SHP77 (cell line): Measurements from ENCODE around the gene KIF5A.
A peak's percentile ranks its signal among the peaks of the same experiment; 100 is the strongest.

Experiments
- DNase-seq, 2 experiments: peaks; one replicate each; lab custom pipeline; 2025; lab: John Stamatoyannopoulos, UW

KIF5A gene

DNA sequence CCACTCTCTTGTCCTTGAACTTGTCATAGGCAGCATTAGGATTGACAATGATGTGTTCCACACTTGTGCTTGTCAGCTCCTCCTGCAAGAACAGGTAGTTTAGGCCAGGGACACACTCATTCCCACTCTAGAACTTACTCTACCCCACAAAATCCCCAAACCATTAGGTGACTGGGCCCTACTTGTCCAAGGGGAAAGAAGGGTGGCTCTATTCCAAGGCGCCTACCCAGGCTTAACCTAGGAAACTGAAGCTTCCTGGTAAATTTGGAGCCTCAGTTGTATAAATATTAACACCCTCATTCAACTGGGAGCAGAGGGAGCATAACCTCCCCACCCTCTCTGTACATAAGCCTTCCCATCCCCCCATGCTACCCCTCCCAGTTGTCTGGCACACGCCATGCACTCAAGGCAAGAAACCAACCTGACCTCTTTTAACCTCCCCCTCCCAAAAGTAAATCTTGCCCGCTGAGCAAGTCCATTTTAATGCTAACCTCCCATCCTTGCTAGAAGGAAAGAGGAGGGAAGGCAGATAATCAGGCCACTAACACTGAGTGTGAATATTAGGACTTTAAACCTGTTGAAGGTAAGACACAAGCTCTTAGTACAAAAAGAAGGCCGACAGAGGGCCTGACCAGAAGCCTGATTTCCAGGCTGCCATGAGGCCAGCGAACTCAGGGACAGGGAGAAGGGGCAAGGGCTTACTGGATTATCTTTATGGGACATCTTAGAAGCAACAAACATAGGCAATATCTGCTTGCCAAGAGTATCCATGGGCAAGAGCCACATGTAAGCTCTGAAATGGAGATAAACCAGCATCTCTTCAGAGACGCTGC lies 13.9 kb upstream of the KIF5A start:
- no peak for DNase-seq

DNA sequence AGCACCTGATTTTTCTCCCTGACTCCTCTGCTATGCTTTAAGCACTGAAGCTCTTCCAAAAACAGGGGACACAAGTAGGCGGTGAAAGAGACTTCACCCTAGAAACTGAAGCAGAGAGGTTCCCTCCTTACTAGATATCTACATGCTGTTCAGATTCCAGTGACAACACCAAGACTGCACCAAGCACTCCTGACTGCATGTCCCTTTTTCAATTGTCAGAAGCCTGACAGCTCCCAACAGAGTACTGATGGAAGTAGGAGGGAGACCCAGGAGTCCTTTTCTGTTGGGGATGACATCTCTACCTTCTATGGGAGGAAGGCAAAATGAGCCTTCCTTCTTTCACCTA lies 13.3 kb upstream of the KIF5A start:
- no peak for DNase-seq

- no peak for DNase-seq
These were observed 10.6 kb upstream of the KIF5A start for GRCh38 chr12:57539134-57539768.

DNA sequence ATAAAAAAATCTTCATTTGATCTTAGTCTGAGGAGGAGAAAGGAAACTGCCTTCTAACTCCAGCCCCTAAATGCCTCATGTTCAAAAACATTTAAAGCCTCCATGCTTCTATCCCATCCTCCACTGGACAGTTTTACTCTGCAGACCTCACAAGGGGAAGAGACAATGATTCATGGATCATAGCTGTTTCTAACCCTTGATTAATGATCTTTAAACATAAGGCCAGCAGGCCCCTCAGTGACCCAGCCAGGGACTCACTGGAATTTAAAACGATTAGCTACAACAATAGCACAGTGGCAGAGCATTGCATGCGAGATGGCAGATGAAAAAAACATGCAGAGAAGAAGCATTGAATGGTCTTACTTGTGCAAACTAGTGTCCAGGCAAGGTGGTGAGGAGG lies 8.8 kb upstream of the KIF5A start:
- no peak for DNase-seq

DNA sequence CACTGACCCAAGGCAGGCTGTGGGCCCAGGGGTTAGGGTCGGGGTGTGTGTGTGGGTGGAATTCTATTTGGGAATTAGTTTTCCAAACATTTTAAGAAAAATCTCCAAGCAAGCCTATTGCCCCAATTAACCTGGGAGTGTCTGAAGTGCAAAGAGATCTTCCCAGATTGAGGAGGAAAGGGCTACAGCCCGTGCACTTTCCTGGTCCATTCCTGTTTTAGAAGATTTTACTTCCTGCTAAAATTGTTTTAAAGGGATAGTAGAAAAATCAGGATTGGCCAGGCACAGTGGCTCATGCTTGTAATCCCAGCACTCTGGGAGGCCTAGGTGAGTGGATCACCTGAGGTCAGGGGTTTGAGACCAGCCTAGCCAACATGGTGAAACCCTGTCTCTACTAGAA lies 8.1 kb upstream of the KIF5A start:
- DNase-seq, result no peak

GRCh38 chr12:57543581-57543980 lies 6.3 kb upstream of the KIF5A start:
- no peak for DNase-seq

DNA sequence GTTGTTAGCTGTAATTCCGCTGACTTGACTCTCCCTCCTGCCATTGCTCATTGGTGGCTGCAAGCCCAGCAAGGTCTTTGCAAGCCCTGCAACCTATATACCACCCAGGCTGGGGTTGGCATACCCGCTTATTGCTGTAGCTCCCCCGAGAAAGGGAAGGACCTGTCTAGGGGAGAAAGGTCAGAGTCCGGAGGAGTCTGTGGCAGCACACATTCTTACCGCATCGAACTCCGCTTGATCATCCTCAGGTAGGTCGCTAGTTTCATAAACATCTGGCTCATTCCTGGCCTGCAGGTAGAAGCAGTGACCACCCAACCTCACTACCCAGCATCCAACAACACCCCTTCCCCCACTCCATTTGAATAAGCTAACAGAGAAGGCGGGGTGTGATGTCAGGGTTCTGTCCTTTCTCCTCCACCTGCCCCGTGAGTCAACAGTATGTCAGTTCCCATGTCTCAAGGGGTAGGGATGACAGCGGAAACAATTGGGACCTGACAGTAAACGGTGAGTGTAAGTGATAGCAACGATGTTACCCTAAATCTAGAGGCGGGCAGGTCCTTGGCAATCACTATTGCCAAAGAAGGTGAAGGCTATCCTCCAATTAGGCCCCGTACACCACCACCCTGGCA lies 3.9 kb upstream of the KIF5A start:
- peak; percentile 35 to 65 for DNase-seq

GRCh38 chr12:57546438-57547287 lies 3.2 kb upstream of the KIF5A start, which contains the start of gene DCTN2:
Gene DCTN2 (minus strand): TSS chr12:57547192. CDS start chr12:57547063, 129 bp downstream.
- DNase-seq, result peak; percentile 95 to 96

GRCh38 chr12:57547288-57548012 lies 2.4 kb upstream of the KIF5A start:
- DNase-seq, result no peak

DNA sequence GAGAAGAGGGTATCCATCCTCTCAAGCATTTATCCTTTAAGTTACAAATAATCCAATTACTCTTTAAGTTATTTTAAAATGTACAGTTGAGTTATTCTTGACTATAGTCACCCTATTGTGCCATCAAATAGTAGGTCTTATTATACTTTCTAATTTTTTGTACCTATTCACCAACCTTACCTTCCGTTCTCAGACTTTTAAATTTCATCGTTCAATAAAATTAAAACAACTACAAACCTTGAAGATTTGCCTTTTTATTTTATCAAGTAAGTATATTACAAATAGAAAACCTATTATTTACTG lies 1.9 kb upstream of the KIF5A start:
- DNase-seq, result no peak

DNA sequence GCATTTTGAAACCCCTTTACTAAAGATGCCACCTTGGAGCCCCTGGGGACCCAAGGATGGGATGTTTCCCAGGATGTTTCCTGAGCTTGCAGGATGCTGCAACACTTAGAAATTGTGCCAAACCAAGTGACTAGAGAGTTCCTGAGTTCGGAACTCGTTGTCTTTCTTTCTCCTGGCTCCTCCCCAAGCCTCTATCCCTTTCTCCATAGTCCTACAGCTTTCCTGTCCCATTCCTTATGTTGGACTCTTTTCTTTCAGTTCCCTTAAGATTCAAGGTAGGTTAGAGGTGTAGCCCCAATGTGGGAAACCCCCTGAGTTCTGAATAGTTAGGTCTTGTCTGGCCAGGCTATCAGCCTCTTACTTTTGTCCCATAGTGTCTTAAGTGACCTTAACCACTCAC lies 1.4 kb upstream of the KIF5A start:
- DNase-seq, result no peak

- DNase-seq, result no peak
These were observed 488 bp upstream of the KIF5A start for GRCh38 chr12:57549203-57549908.

DNA sequence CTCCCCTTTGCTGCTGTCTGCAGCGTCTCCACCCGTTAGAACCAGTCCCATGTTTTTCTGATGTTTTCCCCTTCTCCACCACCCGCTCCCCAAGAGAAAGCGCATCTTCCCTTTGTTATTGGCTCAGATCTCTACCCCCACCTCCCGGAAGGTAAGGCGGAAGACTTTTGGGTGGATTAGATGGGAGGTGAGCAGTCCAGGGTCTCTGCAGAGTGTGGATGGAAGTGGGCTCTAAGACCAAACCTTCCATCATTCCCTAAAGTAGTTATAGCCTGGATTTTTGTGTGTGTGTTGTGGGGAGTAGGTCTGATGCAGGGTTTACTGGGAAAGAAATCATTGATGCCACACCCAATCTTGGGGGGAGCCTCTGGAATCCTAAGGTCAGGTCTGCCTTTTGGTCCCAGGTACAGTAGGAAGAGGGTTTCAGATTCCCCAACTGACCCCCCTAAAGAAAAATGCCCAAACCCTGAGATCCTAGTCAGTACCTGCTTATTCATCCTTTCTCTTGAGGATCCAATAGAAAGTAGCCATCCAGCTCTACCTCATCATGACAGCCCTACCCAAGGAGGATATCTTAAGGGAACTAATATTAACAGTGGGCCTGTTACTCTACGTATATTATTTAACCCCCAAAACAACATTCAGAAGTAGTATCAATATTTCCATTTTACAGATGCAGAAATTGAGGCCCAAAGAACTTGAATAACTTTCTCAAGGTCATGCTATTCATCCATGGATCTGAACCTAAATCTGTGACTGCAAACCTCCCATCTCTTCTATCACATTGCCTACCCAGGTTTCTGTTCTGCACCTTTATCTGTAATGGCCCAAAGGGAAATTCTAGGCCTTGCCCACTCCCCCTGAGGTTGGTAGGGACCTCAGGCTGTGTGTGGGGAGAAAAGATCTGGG lies 1.1 kb downstream of the KIF5A start:
- DNase-seq, result no peak

- DNase-seq, result no peak
These were observed 1.9 kb downstream of the KIF5A start for GRCh38 chr12:57551637-57552305.

DNA sequence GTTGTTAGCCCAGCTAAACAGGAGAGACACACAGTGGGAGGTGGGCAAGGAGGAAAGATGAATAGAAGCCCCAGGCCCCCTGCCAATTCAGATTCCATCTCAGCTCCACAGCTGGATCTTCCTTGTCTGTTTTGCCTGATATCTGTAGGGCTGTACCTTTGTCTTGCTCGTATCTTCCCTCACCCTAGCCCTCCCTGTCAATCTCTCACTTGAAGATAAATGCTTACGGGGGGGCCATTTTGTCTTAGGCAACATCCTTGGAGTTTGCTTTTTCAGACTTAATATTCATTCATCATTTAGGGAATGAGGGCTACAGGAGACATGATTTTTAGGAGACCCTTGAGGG lies 2.4 kb downstream of the KIF5A start:
- no peak for DNase-seq

DNA sequence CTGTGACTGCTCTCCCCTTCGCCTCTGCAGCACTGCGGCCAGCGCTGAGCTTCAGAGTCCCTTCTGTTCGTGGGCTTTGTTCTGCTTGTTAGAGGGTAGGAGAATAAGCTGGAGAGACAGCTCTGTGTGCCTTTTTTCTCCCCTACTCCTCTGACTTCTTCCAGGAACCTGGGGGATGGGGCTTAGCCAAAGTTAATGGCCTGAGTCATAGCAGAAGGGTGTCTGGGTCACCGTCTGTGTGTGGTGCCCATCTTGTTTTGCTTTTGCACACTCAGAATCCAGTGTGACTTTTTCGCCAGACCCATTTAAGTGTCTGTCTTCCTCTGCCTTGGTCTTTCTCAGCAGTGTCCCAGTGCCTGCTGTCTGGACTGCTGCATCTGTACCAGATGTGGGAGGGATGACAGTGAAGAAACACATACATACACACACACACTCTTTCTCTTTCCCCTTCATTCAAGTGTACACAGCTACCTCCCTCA lies 3.0 kb downstream of the KIF5A start:
- no peak for DNase-seq

DNA sequence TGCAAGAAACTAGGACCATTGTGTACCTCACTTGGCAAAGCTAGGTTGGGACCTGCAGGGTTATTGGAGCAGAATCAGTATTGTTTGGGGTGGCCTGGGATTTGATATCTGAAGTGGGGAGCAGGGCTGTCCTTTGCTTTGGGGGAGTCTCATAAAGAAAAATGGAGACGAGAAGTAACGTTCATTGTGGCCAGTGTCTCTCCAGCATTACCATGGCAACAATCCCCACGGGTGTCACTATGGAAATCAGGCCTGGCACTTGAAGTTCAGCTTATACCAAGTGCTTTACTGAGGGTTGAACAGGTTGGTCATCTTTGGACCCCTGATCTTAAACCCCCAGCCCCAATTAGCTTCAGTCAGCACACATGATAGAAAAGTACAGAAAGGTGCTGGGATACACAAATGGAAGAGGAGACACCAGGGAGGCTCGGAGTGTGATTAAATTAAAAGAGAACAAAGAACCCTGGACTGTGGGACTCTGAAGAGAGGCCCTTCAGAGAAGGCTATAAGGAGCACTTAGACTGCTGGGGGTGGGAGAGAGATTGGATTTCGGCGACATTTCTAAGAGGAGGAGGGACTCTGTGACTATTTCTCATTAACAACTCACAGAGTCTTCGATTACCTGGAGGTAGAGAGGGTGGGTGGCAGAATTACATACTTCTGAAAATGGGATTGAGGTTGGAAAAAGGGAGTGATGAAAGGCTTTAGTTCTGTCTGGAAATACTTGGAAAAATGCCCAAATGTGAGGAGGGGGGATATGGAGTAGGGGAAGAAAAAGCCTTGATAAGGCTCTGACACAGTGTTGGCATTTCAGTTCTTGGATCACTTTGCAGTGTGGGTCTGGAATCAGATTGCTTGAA lies 3.7 kb downstream of the KIF5A start:
- no peak for DNase-seq

DNA sequence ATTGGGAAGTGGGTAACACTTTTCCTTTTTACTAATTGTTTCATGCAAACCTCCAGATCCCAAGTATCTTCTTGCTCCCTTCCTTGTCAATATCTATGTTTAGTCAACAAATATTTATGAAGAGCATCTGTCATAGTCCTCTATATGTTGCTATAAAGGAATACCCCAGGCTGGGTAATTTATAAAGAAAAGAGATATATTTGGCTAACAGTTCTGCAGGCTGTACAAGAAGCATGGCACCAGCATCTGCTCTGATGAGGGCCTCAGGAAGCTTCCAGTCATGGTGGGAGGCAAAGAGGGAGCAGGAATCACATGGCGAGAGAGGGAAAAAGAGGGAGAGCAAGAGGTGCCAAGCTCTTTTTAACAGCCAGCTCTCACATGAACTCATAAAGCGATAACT lies 4.6 kb downstream of the KIF5A start:
- DNase-seq, result no peak

- DNase-seq, result no peak
These were observed 5.1 kb downstream of the KIF5A start for GRCh38 chr12:57554897-57555296.
